Tibial nerve (tissue), 4 donors: ENCODE results near the gene RTN1.

Experiments used
- EP300 ChIP-seq, 2 donors: sonication (generic); formaldehyde crosslinking; IDR thresholded peaks; one replicate each; pipeline ENCODE4 v1.6.1; 2017; ENCODE audit warnings: antibody characterized with exemption in 2 of 2, mild to moderate bottlenecking in 1 of 2
- POLR2A ChIP-seq, 2 donors: fragments of 450-650 bp; IDR thresholded peaks; one replicate each; pipeline ENCODE4 v1.6.1; 2017; ENCODE audit warnings: antibody characterized with exemption in 2 of 2, mild to moderate bottlenecking in 2 of 2, moderate library complexity in 2 of 2
- TF ChIP-seq, protein P1 (sequence below), 5 experiments: fragments of 200-600 bp in 3 of 5; fragments of 450-650 bp in 2 of 5; sonication (generic) in 3 of 5; IDR thresholded peaks; one replicate each; pipeline ENCODE4 v1.5.1; 2016 to 2019; ENCODE audit warnings: antibody characterized with exemption in 5 of 5, mild to moderate bottlenecking in 3 of 5, moderate library complexity in 2 of 5

DNA sequence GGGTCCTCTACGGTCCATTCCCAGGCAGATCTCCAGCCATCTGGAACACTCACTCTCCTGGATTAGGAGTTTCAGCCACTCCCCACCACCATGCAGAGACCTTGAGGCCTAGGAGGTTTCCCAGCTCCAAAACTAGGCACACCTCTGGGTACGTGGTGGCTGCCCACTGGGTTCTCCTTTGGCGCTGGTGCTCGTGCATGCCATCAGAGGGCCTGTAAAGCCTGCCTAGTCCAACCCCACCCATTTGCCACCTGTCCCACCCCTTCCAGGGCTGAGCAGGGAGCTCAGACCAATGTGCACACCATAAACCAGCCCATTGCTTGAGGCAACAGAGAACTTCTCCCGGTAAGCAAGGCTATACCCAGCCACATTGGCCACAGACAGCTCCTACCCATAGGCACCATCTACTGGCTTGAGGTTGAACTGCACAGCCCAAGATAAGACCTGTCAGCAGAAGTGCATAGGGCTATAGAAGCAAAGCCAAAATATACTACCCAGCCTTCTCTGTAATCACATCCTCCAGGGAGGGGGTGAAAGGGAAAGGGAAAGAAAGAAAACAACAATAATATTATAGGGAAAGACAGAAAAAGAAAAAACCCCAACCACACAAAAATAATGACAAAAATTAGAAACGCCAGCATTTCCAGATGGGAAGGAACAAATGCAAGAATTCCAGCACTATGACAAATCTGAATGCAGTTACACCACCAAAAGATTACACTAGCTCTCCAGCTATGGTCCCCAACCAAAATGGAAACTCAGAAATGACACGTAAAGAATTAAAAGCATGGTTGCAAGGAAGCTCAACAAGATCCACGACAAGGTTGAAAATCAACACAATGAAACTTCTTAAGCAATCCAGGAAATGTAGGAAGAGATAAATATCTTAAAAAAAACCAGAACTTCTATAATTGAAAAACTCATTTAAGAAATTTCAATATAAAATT is 182.1 kb downstream of the RTN1 start:
- TF ChIP-seq, protein P1, sequence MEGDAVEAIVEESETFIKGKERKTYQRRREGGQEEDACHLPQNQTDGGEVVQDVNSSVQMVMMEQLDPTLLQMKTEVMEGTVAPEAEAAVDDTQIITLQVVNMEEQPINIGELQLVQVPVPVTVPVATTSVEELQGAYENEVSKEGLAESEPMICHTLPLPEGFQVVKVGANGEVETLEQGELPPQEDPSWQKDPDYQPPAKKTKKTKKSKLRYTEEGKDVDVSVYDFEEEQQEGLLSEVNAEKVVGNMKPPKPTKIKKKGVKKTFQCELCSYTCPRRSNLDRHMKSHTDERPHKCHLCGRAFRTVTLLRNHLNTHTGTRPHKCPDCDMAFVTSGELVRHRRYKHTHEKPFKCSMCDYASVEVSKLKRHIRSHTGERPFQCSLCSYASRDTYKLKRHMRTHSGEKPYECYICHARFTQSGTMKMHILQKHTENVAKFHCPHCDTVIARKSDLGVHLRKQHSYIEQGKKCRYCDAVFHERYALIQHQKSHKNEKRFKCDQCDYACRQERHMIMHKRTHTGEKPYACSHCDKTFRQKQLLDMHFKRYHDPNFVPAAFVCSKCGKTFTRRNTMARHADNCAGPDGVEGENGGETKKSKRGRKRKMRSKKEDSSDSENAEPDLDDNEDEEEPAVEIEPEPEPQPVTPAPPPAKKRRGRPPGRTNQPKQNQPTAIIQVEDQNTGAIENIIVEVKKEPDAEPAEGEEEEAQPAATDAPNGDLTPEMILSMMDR (IDR thresholded peaks at IDR 0.05): peak in 3 of 5 experiments; percentile 37 to 50 (median 44)
- TF ChIP-seq POLR2A (IDR thresholded peaks at IDR 0.05) (no peak), EP300 (IDR thresholded peaks at IDR 0.05) (no peak)
